ENCODE results near the gene PPARG.
"Not testable (repeated sequence)": the region's sequence is repeated elsewhere in the genome, so short reads cannot be mapped to it uniquely, and the experiment has no call there.

The PPARG gene

DNA sequence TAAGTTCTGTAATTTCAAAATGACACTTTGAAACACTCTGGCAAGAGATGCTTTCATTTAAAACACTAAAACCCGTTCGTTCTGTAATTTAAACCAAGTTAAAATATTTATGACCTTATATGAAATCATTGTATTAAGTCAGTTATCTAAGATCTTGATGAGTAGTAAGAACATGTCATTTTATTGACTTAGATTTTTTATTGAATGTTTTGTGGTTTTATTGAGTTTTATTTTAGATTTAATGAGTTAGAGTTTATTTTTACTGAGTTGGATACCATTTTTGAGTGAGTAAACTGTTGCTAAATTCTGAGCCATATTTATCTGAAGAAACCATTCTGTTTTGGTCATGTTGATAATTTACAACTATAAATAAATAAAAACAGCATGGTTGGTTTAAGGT, 94.3 kb downstream of the PPARG start:
- DNase-seq, result no peak

DNA sequence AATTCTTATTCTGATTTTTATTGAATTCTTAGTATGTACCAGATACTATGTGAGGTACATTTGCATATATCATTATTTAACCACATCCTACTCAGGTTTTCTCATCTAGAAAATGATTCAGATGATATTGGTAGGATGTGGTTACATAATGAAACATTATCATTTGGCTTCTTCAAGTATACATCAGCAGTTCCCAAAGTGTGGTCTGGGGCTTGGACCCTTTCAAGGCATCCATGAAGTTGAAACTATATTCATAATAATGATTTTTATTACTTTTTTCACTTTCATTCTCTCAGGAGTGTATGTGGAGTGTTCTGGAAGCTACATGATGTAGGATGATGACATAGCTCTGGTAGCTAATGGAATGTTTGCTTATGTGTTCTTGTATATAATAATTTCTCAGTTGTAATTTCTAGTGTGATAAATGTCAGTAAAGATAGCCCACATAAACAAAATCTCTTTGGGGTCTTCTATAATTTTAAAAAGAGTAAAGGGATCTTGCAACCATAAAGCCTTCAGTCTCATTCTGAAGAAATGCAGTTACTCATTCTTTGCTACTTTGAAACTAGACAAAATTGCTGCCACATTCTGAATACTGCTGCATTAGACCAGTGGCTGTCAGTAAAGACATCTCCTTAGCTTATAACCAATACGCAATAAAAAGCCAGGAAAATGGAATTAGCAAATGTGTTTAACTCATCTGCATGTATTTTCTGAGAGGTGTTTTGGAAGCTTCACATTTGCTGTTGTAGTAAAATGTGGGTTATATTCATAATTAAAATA, 95.8 kb downstream of the PPARG start:
- peak in 1 of 2 experiments; percentile 14 for DNase-seq

DNA sequence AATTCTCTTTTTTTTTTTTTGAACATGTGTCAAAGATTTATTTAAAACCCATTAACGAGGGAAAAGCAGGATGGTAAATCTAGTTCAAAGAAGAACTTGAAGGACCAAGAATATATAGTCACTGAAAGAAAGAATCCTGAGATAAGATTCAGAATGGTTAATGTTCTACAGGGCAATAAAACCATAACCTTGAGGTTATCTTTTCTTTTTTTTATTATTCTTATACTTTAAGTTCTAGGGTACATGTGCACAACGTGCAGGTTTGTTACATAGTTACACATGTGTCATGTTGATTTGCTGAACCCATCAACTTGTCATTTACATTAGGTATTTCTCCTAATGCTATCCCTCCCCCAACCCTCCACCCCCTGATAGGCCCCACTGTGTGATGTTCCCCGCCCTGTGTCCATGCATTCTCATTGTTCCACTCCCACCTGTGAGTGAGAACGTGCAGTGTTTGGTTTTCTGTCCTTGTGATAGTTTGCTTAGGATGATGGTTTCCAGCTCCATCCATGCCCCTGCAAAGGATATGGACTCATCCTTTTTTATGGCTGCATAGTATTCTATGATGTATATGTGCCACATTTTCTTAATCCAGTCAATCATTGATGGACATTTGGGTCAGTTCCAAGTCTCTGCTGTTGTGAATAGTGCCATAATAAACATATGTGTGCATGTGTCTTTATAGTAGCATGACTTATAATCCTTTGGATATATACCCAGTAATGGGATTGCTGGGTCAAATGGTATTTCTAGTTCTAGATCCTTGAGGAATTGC, 97.8 kb downstream of the PPARG start:
- not testable (repeated sequence) for DNase-seq

DNA sequence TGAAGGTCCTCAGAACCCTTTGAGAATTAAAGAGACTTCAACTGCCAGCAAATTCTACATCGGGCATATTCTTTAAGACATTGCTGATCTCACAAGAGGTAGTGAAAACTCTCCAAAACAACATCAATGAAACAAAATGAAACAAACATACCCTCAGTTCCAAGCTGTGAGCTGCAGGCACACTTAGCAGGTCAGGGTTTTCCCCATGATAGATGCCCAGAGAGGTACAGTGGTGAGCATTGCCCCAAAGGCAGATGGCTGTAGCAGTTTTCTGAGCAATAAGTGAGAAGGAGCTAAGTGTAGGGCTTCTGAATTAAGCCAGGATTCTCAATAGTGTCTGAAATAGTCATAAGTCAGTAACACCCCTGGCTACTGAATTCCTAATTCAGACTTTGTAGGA, 99.3 kb downstream of the PPARG start:
- no peak for DNase-seq

DNA sequence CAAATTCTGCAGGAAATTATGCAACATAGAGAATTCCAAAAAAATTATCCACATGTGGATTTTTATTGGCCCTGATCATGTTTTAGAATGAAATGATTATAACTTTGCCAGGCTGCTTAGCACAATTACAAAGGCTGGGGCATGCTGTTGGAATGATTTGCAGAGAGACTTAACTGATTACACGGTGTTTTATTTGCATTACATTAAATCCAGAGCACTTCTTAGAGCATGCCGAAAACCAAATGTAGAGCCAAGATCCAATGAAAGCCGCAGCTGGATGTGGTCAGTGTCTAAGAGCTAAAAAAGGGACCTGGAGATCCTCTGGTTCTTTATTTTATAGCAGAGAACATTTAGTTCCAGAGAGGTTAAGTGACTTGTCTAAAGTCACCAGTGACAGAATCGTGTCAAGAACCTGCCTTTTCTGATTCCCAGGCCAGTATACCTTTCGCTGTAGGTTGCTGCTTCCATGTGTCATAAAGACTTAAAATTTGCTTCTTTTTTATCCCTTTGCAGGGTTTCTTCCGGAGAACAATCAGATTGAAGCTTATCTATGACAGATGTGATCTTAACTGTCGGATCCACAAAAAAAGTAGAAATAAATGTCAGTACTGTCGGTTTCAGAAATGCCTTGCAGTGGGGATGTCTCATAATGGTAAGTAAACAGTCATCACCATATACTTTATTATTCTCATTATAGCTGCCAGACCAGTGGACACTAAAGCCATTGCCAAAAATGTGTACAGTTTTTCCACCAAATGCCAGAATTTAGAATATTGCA, 103.4 kb downstream of the PPARG start:
- DNase-seq, result no peak

DNA sequence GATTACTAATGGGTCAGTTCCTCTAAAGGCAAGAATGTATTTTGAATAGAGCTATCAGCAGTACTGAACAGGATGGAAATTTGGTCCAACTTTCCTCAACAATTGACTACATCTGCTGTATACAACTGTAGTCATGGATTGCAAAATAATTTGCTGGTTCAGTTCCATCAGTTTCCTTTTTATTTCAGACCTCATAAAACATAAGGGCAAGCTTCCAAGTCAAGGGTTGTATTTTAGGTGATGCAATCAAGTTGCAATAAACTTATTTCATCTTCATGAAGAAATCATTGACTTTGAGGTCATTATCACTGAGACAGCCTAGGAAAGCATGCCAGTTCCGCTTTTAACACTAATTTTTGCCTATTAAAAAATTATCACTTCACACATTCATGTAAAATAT, 105.0 kb downstream of the PPARG start:
- DNase-seq, result no peak

DNA sequence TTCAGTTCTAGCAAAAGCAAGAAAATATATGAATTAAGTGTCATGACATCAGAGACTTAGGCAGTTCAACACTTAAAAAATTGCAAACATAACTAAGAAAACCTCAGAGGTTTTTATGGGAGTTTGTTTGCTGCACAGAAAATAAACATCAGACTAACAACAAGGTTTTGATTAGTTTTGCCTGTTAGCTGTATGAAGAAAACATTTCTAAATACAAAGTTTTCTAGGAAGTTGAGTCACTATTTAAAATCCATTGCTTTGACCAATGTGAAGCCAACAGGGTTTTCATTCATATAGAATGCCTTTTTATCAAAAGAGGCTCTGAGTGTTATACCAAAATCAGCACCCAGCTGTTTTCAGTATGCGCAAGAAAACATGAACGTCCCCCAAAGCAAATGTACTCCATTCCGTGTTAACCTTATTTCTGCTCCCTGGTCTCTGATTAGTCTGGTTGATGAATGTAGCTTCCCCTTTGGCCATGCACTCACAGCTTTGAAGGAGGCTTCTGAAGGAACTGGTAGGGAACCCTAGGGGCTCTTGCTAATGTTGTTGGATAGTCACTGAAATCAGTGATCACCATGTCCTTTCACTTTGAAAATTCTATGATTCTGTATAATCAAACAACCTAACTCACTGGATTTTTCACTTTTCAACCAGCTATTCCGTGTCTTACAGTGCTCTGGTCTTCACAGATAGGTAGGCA, 105.8 kb downstream of the PPARG start:
- DNase-seq, result no peak

DNA sequence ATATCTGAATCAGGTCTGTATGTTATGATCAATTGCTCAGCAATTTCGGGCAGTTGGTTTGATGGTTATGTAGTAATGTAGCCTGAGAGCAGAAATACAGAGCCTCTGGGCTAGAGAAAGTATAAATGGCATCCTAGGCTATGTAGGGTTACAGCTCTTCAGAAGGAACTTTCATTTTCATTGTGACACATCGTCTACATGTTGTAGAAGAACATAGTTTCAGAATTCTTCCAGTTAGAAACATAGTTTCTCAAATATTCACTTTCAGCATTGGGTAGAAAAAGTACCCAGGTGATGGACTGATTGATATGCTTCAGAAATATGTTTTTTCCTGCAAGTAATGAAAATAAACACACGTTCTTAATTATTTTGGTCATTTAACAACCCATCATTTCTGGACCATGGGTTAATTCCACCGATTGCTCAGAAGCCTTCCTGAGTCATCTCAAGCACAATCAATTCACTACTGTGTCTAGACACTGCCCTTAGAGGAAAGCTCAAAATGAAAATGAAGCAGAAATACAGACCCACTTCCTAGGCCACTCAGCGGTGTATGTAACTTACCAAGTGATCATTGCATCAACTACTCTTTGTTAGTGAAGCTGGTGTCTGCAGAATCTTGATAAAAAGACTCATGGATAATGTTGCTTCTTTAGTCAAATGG, 106.6 kb downstream of the PPARG start:
- peak in 1 of 2 experiments; percentile 33 for DNase-seq

DNA sequence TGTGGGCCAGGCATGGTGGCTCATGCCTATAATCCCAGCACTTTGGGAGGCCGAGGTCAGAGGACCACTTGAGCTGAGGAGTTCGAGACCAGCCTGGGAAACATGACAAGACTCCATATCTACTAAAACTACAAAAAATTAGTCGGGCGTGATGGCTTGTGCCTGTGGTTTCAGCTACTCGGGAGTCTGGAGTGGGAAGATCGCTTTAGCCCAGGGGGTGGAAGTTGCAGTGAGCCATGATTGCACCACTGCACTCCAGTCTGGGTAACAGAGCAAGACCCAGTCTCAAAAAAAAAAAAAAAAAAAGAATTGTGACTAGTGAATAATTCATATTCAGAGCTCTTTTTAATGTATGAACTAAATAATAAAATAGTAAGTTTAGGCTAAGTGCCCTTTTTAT, 107.6 kb downstream of the PPARG start:
- DNase-seq, result no peak

DNA sequence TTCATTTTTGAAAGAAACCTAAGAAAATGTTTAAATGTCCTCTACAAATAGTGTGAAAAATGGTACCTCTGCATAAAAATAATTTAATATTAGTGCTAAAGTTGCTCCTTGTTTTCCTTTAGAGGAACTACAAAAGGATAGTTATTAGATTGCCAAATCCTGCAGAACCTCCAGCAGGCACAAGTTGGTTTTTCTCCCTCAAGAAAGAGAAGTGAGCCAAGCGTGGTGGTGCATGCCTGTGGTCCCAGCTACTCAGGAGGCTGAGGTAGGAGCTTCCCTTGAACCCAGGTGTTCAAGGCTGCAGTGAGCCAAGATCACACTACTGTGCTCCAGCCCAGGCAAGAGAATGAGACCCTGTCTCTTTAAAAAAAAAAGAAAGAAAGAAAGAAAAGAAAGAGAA, 110.4 kb downstream of the PPARG start:
- DNase-seq, result no peak

DNA sequence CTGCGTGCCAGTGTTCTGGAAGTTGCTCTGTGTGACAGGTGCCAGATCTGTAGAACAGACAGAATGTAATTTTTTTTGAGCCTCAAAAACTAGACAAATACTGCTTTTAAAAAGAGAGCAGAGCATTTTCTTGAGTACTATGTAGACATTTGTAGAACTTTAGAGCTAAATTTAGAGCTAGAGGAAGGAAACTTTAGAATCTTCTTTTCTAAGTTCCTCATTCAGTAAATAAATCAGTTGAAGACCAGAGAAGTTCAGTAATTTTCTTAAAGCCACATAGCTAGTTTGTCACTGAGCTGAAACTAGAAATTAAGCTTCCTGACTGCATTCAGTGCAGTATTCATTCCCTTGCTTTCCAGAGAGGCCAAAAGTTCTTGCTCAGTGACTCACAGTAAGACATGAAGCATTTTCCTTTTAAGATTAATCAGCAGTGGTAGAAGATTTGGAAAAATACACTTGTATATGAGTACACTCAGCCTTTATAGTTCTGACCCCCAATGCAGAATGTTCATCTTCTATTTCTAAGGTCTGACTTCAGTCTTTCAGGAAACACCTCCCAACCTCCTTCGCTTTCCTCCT, 111.8 kb downstream of the PPARG start:
- DNase-seq, result no peak

DNA sequence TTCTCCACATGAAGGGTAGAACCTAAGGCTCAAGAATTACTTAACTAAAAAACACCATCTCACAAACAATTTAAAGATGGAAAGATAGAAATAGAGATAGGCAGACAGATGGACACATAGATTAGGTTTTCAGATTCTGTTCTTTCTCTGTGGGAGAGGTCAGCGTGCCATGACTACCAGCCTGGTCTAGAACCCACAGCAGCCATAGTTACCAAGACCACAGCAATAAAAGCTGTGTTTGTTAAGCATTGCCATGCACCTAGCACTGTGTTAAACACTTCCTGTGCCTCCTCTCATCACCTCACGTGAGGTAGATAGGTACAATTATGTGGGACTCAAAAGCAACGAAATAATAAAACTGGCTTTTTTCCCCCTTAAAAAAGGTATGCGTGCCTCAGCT, 112.3 kb downstream of the PPARG start:
- no peak for DNase-seq

DNA sequence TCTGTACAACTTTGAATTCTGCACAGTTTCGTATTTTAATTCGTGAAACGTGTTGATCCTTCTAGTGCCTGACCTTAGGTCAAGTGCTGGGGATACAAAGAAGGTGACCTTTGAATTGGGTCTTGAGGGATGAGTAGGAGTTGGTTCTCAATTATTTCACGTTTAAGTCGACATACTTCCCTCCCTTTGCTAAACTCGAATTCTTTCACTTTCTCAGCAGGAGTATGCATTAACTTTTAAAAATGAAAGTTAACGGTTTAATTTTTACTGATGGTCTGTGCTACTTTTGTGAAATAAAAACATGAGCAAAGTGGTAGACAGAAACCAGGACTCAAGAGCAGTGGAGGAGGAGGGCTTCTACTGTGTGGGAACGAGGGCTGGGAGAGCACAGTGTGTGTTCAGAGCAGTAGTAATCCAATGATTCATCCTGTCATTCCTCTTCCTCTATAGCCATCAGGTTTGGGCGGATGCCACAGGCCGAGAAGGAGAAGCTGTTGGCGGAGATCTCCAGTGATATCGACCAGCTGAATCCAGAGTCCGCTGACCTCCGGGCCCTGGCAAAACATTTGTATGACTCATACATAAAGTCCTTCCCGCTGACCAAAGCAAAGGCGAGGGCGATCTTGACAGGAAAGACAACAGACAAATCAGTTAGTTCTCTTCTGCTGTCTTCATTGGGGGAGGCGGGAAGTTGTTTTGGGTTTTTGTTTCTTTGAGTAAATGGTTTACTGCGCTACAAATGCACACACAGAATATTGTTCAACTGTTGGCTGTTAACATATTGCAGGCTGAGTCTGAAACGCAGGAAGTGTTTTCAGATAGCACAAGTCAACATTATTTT, 116.8 kb downstream of the PPARG start:
- DNase-seq, result no peak

DNA sequence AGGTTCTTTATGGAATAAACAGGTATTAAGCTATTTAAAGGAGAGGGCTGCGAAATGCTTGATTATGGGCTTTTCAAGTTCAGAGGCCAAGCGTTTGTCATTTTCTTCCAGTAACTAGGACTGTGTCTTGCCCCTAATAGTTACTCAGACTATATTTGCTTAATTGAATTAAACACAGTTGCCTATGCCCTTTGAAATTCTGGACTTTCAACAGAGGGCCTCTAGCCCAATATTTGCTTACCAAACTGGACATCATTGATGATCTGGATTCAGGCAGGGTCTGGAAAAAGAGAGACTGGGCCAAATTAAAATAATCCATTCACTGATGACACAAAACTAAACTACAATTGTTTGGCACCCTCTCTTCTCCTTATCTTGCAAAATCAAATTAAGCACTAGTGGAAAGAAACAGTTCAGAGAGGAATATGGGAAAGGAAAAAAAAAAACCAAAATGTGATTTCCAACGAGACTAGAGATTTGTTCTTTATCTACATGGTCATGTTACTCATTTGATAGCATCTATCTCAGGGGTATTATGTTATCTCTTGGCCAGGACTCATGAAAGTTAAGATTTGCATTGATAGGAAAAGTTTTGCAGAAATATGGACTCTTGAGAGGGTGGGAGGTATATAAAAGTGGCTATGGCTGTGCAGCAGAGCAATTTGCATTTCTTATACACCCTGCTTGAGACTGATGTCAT, 120.3 kb downstream of the PPARG start:
- no peak for DNase-seq

DNA sequence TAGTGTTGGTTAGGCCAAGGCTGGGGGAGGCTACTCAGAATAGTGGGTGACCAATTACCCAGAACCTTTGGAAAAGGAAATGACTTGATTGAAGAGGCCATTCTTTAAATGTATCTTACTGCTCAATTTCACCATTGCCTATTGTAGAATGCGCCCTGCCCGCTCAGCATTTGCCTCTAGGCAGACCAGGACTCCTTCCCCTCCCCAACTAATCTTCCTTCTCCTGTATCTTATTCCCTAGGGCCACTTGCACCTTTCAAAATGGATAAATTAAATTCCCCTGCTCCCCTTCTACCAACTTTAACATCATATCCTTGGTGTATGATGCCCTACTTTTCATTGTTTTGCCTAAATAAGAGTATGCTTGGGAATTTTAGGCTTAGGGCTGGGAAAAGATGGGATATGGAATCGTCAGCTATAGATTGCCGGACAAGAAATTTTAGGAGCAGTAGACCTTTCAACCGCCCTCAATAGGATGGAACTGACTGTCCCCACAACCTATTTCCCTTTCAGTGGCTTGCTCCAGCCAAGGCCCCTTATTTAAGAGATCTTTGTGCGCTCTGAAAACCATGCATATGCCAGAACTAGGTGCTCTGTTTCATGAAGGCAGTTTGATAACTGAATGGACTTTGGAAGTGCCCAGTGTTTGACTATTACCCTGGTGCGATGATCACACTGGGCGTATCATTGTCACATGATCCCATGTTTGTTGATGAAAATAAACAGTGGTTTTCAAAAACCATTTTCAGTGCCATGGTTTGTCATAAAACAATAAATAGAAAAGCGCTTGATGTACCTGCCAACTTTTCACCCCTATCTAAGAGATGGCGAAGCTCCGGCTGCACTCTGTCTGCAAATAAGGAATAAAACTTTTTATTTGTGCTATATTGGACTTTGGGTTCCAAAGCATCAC, 121.1 kb downstream of the PPARG start:
- DNase-seq, result no peak

DNA sequence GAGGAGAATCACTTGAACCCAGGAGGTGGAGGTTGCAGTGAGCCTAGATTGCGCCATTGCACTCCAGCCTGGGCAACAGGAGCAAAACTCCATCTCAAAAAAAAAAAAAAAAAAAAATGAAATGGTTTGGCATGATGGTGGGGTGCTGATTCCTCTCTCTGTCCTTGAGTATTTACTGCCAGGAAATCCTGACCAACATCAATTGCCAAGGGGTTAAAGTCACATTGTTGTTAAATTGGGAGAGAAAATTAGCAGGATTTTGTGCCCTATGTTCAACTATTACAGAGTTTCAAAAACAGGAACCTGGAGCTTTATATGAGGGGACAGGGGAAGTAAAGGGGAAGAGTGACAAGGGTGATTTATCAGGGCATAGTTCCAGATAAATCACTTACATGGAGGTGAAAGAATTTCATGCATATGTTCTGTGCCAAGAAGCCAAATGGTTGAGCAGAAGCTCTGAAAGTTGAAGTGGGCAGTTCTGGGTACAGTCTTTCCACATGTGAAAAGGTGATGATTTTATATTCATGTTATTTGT, 124.9 kb downstream of the PPARG start:
- DNase-seq, result no peak

DNA sequence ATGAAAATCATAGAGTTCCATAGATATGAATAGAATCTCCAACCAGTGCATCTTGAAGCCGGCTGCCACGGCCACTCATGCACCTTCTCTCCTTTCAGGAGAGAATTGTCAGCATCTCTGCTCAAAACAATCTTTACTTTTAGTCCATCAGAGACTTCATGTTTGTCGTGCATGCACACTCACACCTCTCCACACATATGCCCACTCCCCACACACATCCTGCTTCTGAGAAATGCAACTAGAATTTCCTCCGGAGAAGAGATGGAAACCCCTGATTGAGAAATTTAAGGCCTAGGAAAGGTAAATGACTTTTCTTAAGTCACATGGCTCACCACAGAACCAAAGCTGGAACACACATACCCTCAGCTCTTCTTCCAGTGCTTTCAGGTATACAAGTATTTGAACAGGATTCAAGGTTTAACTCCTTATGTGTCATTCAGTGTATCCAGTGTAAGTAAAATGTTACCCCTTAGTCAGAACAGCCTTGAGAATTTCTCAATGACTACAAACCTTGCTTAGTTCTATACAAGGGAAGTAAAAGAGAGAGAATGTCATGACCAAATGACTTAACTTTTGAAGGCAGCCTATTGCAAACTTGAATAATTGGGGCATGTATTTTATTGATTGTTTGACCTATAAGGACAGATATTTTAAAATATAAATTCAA, 126.3 kb downstream of the PPARG start:
- no peak for DNase-seq

DNA sequence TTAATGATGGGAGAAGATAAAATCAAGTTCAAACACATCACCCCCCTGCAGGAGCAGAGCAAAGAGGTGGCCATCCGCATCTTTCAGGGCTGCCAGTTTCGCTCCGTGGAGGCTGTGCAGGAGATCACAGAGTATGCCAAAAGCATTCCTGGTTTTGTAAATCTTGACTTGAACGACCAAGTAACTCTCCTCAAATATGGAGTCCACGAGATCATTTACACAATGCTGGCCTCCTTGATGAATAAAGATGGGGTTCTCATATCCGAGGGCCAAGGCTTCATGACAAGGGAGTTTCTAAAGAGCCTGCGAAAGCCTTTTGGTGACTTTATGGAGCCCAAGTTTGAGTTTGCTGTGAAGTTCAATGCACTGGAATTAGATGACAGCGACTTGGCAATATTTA, 127.9 kb downstream of the PPARG start:
- no peak for DNase-seq
